B cell (primary cell): ENCODE measurements around the gene SEMA4C. TPM values are rescaled to one million over a fixed set of nuclear protein-coding genes. Genes with fewer than 3 reads are reported as not detected.

Experiments used
- ATAC-seq: fragments of 200-7000 bp; cut with Tn5 transposase; one replicate; pipeline ENCODE4 v1.10.0; 2021; ENCODE audit warnings: low read depth, mild to moderate bottlenecking, moderate number of reproducible peaks, moderate library complexity
- CTCF ChIA-PET: fragments of 350-600 bp; sonication (Branson Sonifier 250); formaldehyde crosslinking; loops from one replicate; lab custom pipeline; 2021; ENCODE audit warnings: antibody characterized with exemption, inconsistent platforms; lab: Charles Lee
- POLR2A ChIA-PET: fragments of 350-600 bp; sonication (Branson Sonifier 250); formaldehyde crosslinking; loops from one replicate; lab custom pipeline; 2021; ENCODE audit warnings: antibody characterized with exemption; lab: Charles Lee
- DNase-seq: peaks from one replicate; pipeline ENCODE4 v3.0.0; 2013
- H2AFZ ChIP-seq: 2 replicates; pipeline ENCODE4 v1.6.1; 2012; ENCODE audit warnings: mild to moderate bottlenecking, low read depth, low read length; ENCODE audit not compliant: insufficient read depth, poor library complexity, severe bottlenecking
- H3K27ac ChIP-seq, 2 donors: 1 replicate in 1 of 2; 2 replicates in 1 of 2; pipeline ENCODE4 v1.5.1; 2012 to 2013; ENCODE audit warnings: low read length in 2 of 2, mild to moderate bottlenecking in 2 of 2, moderate library complexity in 1 of 2
- H3K27me3 ChIP-seq, 4 experiments: fragments of 200-600 bp in 1 of 4; sonication (generic) in 1 of 4; replicated peaks in 1 of 4; 1 replicate in 2 of 4; 2 replicates in 2 of 4; pipeline versions ENCODE4 v1.6.1 to v1.7.0; 2013 to 2016; ENCODE audit warnings: low read length in 3 of 4, mild to moderate bottlenecking in 2 of 4, mixed read lengths in 1 of 4, moderate library complexity in 1 of 4; ENCODE audit not compliant: insufficient read depth in 4 of 4, control insufficient read depth in 3 of 4; ENCODE audit errors: control extremely low read depth in 1 of 4
- H3K36me3 ChIP-seq, 2 experiments: replicated peaks in 1 of 2; 1 replicate in 1 of 2; 2 replicates in 1 of 2; pipeline versions ENCODE4 v1.6.1 to v1.7.1; 2013; ENCODE audit warnings: low read length in 1 of 2; ENCODE audit not compliant: insufficient read depth in 2 of 2, control insufficient read depth in 1 of 2; ENCODE audit errors: control extremely low read depth in 1 of 2, extremely low read depth in 1 of 2
- H3K4me1 ChIP-seq, 2 donors: fragments of 200-600 bp in 1 of 2; sonication (generic) in 1 of 2; 1 replicate in 1 of 2; 2 replicates in 1 of 2; pipeline versions ENCODE4 v1.5.1 to v1.6.1; 2013 to 2017; ENCODE audit warnings: low read length in 2 of 2; ENCODE audit not compliant: control insufficient read depth in 2 of 2, insufficient read depth in 2 of 2
- H3K4me2 ChIP-seq: replicated peaks from 2 replicates; pipeline ENCODE3; 2012; ENCODE audit warnings: mild to moderate bottlenecking, low read depth, low read length; ENCODE audit not compliant: poor library complexity, severe bottlenecking
- H3K4me3 ChIP-seq, 5 experiments: fragments of 200-600 bp in 1 of 5; sonication (generic) in 1 of 5; 1 replicate in 3 of 5; 2 replicates in 2 of 5; pipeline versions ENCODE4 v1.5.1 to v1.7.0; 2011 to 2016; ENCODE audit warnings: low read length in 4 of 5, mild to moderate bottlenecking in 4 of 5, low read depth in 2 of 5, control low read depth in 1 of 5, moderate library complexity in 1 of 5; ENCODE audit not compliant: insufficient read depth in 1 of 5; ENCODE audit errors: control extremely low read depth in 1 of 5, extremely low read depth in 1 of 5
- H3K79me2 ChIP-seq: fragments of 200-600 bp; sonication (generic); one replicate; pipeline ENCODE4 v1.6.0; 2016; ENCODE audit warnings: low read length; ENCODE audit not compliant: control insufficient read depth, insufficient read depth
- H3K9ac ChIP-seq: fragments of 200-600 bp; sonication (generic); 2 replicates; pipeline ENCODE4 v1.6.1; 2017; ENCODE audit warnings: mild to moderate bottlenecking, low read length, moderate library complexity
- H3K9me3 ChIP-seq, 3 donors: one replicate each; pipeline versions ENCODE4 v1.6.1 to v1.7.1; 2013; ENCODE audit warnings: low read length in 2 of 3; ENCODE audit not compliant: control insufficient read depth in 2 of 3, insufficient read depth in 1 of 3; ENCODE audit errors: control extremely low read depth in 1 of 3
- H4K20me1 ChIP-seq: 2 replicates; pipeline ENCODE4 v1.6.0; 2012; ENCODE audit warnings: mild to moderate bottlenecking, low read length; ENCODE audit not compliant: insufficient read depth, control insufficient read depth, poor library complexity, severe bottlenecking
- H3K27ac Mint-ChIP-seq: one replicate; pipeline ENCODE4 v1.8.0; 2021; ENCODE audit warnings: mixed read lengths
- H3K27me3 Mint-ChIP-seq: one replicate; pipeline ENCODE4 v1.8.0; 2021; ENCODE audit warnings: mixed read lengths
- H3K4me1 Mint-ChIP-seq: one replicate; pipeline ENCODE4 v1.8.0; 2021; ENCODE audit warnings: mixed read lengths
- H3K4me3 Mint-ChIP-seq: one replicate; pipeline ENCODE4 v1.8.0; 2021; ENCODE audit warnings: mixed read lengths
- H3K9me3 Mint-ChIP-seq: one replicate; pipeline ENCODE4 v1.8.0; 2022; ENCODE audit warnings: mixed read lengths; ENCODE audit not compliant: insufficient read depth
- EZH2 ChIP-seq: IDR thresholded peaks from 2 replicates; pipeline ENCODE4 v1.6.1; 2012; ENCODE audit warnings: borderline replicate concordance, low read depth, mild to moderate bottlenecking, moderate library complexity, low read length; ENCODE audit not compliant: insufficient read depth, poor library complexity, severe bottlenecking
- WGBS: methylation state at CpG from one replicate; pipeline ENCODE4 v1.1.5; 2013; ENCODE audit warnings: missing lambda C conversion rate; ENCODE audit not compliant: insufficient coverage; 5-methylcytosine and 5-hydroxymethylcytosine counted together
- intact Hi-C: fragments of 100-400 bp; cut with micrococcal nuclease; formaldehyde crosslinking; loops from one replicate; pipeline ENCODE4 v1.10.0; 2022
- polyA plus RNA-seq: library from polyadenylated mRNA; depleted of rRNA; stranded (reverse); fragments of >200 nt; gene quantifications from 2 replicates; pipeline ENCODE4 v1.2.3, GENCODE V29; 2012
- total RNA-seq, 2 donors: library from RNA; stranded (reverse); fragments of 120-200 nt in 1 of 2; gene quantifications; 1 replicate in 1 of 2; 2 replicates in 1 of 2; pipeline versions ENCODE4 v1.2.3 to v1.2.4, GENCODE V29; 2013 to 2022
- TF ChIP-seq, protein P1 (sequence below): fragments of 200-600 bp; IDR thresholded peaks from one replicate; pipeline ENCODE4 v1.8.0; 2022; ENCODE audit warnings: antibody characterized with exemption, mild to moderate bottlenecking

The SEMA4C gene
- total and polyA plus RNA-seq, 2 donors (not counting 1 experiment from before 2014, with no cell fraction given), result 0.28 to 0.94 TPM

DNA sequence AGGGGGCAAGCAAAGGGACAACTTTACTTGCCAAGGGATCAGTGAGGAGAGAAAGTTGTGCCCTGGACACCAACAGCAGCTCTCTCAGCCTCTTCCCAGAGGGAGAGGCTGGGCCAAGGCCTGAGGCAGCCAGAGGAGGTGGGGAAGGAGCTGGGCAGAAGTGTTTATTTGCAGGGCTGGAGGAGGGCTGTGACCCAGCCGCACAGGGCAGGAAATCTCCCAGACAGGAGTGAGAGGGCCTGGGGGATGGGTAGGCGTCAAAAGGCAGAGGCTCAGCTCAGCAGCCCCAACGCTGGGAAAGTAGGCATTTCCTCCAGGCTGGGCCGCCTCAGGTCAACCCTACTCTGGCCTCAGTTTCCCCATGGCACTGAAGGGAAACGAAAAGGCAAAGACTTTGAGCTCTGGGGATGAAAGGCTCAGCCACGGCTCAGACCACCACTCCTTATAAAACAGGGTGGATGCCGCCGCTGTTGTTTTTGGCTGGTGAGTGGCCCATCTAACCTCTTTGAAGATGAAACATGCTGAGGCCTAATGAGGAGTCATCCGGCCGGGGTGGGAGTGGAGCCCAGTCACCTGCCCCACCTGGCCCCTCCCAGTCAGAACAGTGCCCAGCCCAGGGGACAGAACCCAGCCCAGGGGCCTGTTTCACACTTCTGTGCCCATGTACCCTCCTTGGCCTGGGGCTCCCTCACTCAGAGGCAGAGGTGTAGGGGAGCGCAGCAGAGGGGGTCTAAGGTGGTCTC is 21.9 kb upstream of the SEMA4C start:
- intact Hi-C loops, result no loop called here
- H4K20me1 ChIP-seq, result no peaks in the 10 kb centered on the region
- ATAC-seq, result no peak
- no peaks in the 10 kb centered on the region for H3K9me3 ChIP-seq
- no peaks in the 10 kb centered on the region for H3K36me3 ChIP-seq
- H3K27me3 ChIP-seq, result no peaks in the 10 kb centered on the region
- no peak overlapping the region for H2AFZ ChIP-seq
- H3K27me3 Mint-ChIP-seq, result no peaks in the 10 kb centered on the region
- no peak overlapping the region for H3K9ac ChIP-seq
- no peak for DNase-seq
- H3K9me3 Mint-ChIP-seq, result no peaks in the 10 kb centered on the region
- no peak overlapping the region for H3K27ac ChIP-seq
- H3K4me1 ChIP-seq, result peaks cover 14 to 19% of the 10 kb centered on the region in 2 donors
- no peak overlapping the region for H3K4me2 ChIP-seq
- TF ChIP-seq, protein P1, sequence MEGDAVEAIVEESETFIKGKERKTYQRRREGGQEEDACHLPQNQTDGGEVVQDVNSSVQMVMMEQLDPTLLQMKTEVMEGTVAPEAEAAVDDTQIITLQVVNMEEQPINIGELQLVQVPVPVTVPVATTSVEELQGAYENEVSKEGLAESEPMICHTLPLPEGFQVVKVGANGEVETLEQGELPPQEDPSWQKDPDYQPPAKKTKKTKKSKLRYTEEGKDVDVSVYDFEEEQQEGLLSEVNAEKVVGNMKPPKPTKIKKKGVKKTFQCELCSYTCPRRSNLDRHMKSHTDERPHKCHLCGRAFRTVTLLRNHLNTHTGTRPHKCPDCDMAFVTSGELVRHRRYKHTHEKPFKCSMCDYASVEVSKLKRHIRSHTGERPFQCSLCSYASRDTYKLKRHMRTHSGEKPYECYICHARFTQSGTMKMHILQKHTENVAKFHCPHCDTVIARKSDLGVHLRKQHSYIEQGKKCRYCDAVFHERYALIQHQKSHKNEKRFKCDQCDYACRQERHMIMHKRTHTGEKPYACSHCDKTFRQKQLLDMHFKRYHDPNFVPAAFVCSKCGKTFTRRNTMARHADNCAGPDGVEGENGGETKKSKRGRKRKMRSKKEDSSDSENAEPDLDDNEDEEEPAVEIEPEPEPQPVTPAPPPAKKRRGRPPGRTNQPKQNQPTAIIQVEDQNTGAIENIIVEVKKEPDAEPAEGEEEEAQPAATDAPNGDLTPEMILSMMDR, result no peak
- no peak for TF ChIP-seq EZH2
- ChIA-PET CTCF (interaction anchor here (1.0 to 1.2 kb wide), 2 partner anchors 34 to 69 kb away, joined by 3 to 4 read pairs; partner anchors contain the start of gene ANKRD39), POLR2A (no interaction called here)
- peaks cover 21% of the 10 kb centered on the region for H3K4me1 Mint-ChIP-seq
- no peak overlapping the region for H3K4me3 Mint-ChIP-seq
- H3K79me2 ChIP-seq, result no peaks in the 10 kb centered on the region
- 70% methylated on average over 7 of the region's 11 CpGs for whole genome bisulfite sequencing
- no peak overlapping the region for H3K27ac Mint-ChIP-seq
- no peak overlapping the region for H3K4me3 ChIP-seq

GRCh38 chr2:96890726-96891385 is 21.0 kb upstream of the SEMA4C start:
- H3K9ac ChIP-seq, result no peak overlapping the region
- H3K27me3 ChIP-seq, result no peaks in the 10 kb centered on the region
- peaks cover 21% of the 10 kb centered on the region for H3K4me1 Mint-ChIP-seq
- no peak overlapping the region for H3K27ac Mint-ChIP-seq
- H3K9me3 Mint-ChIP-seq, result no peaks in the 10 kb centered on the region
- intact Hi-C loops, result no loop called here
- no peaks in the 10 kb centered on the region for H3K36me3 ChIP-seq
- H3K79me2 ChIP-seq, result no peaks in the 10 kb centered on the region
- H3K27me3 Mint-ChIP-seq, result no peaks in the 10 kb centered on the region
- no peak for TF ChIP-seq EZH2
- TF ChIP-seq, protein P1, result no peak
- 91% methylated on average over 6 of the region's 6 CpGs for whole genome bisulfite sequencing
- DNase-seq (no peak), ATAC-seq (no peak)
- no peak overlapping the region for H2AFZ ChIP-seq
- H3K27ac ChIP-seq, result no peak overlapping the region
- no peaks in the 10 kb centered on the region for H3K9me3 ChIP-seq
- H4K20me1 ChIP-seq, result no peaks in the 10 kb centered on the region
- H3K4me2 ChIP-seq, result no peak overlapping the region
- no peak overlapping the region for H3K4me3 Mint-ChIP-seq
- no peak overlapping the region for H3K4me3 ChIP-seq
- peaks cover 14 to 19% of the 10 kb centered on the region in 2 donors for H3K4me1 ChIP-seq
- POLR2A ChIA-PET, result no interaction called here
- CTCF ChIA-PET, result interaction anchor here (1.2 kb wide), 1 partner anchor 33 kb away, joined by 4 read pairs; the partner anchor contains the start of gene ANKRD39
